ENCODE measurements around the gene IL27RA.

- TF ChIP-seq CTCF (IDR thresholded peaks at IDR 0.05) (no peak), POLR2A (IDR thresholded peaks at IDR 0.05) (no peak)
These were observed 23.2 kb downstream of the IL27RA start for GRCh38 chr19:14054721-14055120.

Data from prostate gland (tissue), 2 donors.